Natural killer cell (primary cell): ENCODE results near the gene SMARCAL1. TPM values are rescaled to one million over a fixed set of nuclear protein-coding genes. Genes with fewer than 3 reads are reported as not detected.

Experiments used
- ATAC-seq, 3 donors: fragments of 150-1000 bp in 2 of 3; fragments of 200-7000 bp in 1 of 3; cut with Tn5 transposase; 1 replicate in 1 of 3; 2 replicates in 2 of 3; pipeline ENCODE4 v1.10.0; 2021; ENCODE audit warnings: mild to moderate bottlenecking in 2 of 3, moderate library complexity in 2 of 3
- DNase-seq, 2 donors: peaks; one replicate each; pipeline versions ENCODE4 v3.0.0 to v3.0.0-alpha.2; 2013 to 2021; ENCODE audit warnings: mixed read lengths in 1 of 2
- H3K27ac ChIP-seq: one replicate; pipeline ENCODE4 v1.5.1; 2013; ENCODE audit warnings: mild to moderate bottlenecking, low read length
- H3K27me3 ChIP-seq: one replicate; pipeline ENCODE4 v1.6.1; 2013; ENCODE audit warnings: low read length; ENCODE audit not compliant: control insufficient read depth, insufficient read depth
- H3K36me3 ChIP-seq: one replicate; pipeline ENCODE4 v1.6.1; 2013; ENCODE audit warnings: low read length; ENCODE audit not compliant: control insufficient read depth, insufficient read depth
- H3K4me1 ChIP-seq: one replicate; pipeline ENCODE4 v1.6.1; 2013; ENCODE audit warnings: low read length; ENCODE audit not compliant: control insufficient read depth, insufficient read depth
- H3K4me3 ChIP-seq: one replicate; pipeline ENCODE4 v1.5.1; 2013; ENCODE audit warnings: low read length
- H3K9me3 ChIP-seq: one replicate; pipeline ENCODE4 v1.6.1; 2013; ENCODE audit warnings: low read length; ENCODE audit not compliant: control insufficient read depth, insufficient read depth
- H3K27ac Mint-ChIP-seq, 2 donors: one replicate each; pipeline ENCODE4 v1.8.0; 2022; ENCODE audit warnings: mild to moderate bottlenecking in 2 of 2, mixed read lengths in 2 of 2, moderate library complexity in 1 of 2
- H3K27me3 Mint-ChIP-seq, 2 donors: one replicate each; pipeline ENCODE4 v1.8.0; 2022; ENCODE audit warnings: low read depth in 2 of 2, mixed read lengths in 2 of 2
- H3K36me3 Mint-ChIP-seq: one replicate; pipeline ENCODE4 v1.8.0; 2022; ENCODE audit warnings: mixed read lengths
- H3K4me1 Mint-ChIP-seq, 2 donors: one replicate each; pipeline ENCODE4 v1.8.0; 2022; ENCODE audit warnings: mixed read lengths in 2 of 2
- H3K4me3 Mint-ChIP-seq: one replicate; pipeline ENCODE4 v1.8.0; 2022; ENCODE audit warnings: mild to moderate bottlenecking, moderate library complexity, mixed read lengths
- H3K9me3 Mint-ChIP-seq, 2 donors: one replicate each; pipeline ENCODE4 v1.8.0; 2022; ENCODE audit warnings: mixed read lengths in 2 of 2
- WGBS: methylation state at CpG from one replicate; pipeline ENCODE4 v1.1.7; 2013; ENCODE audit warnings: missing lambda C conversion rate; ENCODE audit not compliant: insufficient coverage; 5-methylcytosine and 5-hydroxymethylcytosine counted together
- intact Hi-C: fragments of 100-400 bp; cut with micrococcal nuclease; formaldehyde crosslinking; loops from one replicate; pipeline ENCODE4 v1.14.2; 2022
- total RNA-seq, 4 donors: library from RNA; stranded (reverse); fragments of 120-200 nt in 1 of 4; gene quantifications; one replicate each; pipeline versions ENCODE4 v1.2.3 to v1.2.4, GENCODE V29; 2013 to 2022
- TF ChIP-seq, protein P1 (sequence below): fragments of 200-600 bp; IDR thresholded peaks from one replicate; pipeline ENCODE4 v1.8.0; 2022; ENCODE audit warnings: antibody characterized with exemption

SMARCAL1 gene
- total RNA-seq, 3 donors from 2014 or later (not counting 1 experiment from before 2014, with no cell fraction given): 18.7 to 25.6 (median 22.8) TPM

DNA sequence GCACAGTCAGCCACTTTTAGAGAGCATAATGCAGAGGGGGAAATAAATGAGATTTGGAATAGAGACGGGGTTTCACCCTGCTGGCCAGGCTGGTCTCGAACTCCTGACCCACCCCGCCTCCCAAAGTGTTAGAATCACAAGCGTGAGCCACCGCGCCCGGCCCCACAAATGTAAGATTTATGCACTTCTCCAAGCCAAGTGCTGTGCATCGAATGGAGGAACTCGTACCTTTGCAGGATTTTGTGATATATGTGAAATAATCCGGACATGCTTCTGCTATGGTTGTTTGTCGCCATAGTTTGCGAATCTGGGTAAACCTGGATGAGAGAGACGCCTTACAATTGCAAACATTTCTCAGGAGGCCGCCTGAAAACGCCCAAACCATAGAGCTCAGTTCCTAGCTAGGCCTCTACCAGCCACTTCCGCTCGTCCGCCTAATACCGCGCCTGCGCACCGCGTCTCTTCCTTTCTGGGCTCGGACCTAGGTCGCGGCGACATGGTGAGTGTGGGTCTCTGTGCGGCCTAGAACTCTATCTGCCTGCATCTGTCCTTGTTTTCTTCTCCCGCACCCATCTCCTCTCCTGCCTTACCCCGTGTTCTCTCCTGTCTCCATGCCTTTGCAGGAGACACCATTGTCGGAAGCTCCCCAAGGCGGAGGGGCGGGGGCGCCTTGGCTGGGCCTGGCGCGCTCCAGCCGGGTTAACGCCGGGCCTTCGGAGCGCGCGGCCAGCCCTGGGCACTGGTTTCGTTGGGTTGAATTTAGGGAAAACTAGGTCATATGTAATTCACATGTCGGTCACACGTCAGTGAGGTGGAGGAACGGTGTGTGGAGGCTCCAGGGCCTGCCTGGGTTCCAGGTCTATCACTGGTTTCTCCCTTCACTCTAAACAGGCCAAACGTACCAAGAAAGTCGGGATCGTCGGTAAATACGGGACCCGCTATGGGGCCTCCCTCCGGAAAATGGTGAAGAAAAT lies 86.4 kb downstream of the SMARCAL1 start, which contains the start of gene RPL37A:
Gene RPL37A, plus strand, starts transcription at position 466 of the 974 bp plus-strand sequence. Its CDS starts 31 bp downstream, at position 497.
- DNase-seq (peak; percentile 84 to 96), ATAC-seq (peak; percentile 96 to 97 (median 97))
- no peaks in the 10 kb centered on the region for H3K27me3 Mint-ChIP-seq
- WGBS: 1% methylated on average over 53 of the region's 54 CpGs
- intact Hi-C loops: loop anchor here (2.0 to 5.0 kb wide), 2 partner anchors 86 to 1686 kb away; partner anchors contain the start of gene SMARCAL1
- H3K4me3 Mint-ChIP-seq: peak within 1 kb of the TSS; percentile 96
- Histone ChIP-seq H3K36me3 (peaks cover 36% of the 10 kb centered on the region), H3K27ac (peak within 1 kb of the TSS; percentile 78), H3K27me3 (no peaks in the 10 kb centered on the region), H3K4me3 (peak within 1 kb of the TSS; percentile 89), H3K4me1 (peaks cover 19% of the 10 kb centered on the region), H3K9me3 (no peaks in the 10 kb centered on the region)
- H3K27ac Mint-ChIP-seq: peak within 1 kb of the TSS; percentile 92 to 98
- TF ChIP-seq, protein P1, sequence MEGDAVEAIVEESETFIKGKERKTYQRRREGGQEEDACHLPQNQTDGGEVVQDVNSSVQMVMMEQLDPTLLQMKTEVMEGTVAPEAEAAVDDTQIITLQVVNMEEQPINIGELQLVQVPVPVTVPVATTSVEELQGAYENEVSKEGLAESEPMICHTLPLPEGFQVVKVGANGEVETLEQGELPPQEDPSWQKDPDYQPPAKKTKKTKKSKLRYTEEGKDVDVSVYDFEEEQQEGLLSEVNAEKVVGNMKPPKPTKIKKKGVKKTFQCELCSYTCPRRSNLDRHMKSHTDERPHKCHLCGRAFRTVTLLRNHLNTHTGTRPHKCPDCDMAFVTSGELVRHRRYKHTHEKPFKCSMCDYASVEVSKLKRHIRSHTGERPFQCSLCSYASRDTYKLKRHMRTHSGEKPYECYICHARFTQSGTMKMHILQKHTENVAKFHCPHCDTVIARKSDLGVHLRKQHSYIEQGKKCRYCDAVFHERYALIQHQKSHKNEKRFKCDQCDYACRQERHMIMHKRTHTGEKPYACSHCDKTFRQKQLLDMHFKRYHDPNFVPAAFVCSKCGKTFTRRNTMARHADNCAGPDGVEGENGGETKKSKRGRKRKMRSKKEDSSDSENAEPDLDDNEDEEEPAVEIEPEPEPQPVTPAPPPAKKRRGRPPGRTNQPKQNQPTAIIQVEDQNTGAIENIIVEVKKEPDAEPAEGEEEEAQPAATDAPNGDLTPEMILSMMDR: no peak
- no peaks in the 10 kb centered on the region for H3K9me3 Mint-ChIP-seq
- peaks cover 40 to 51% of the 10 kb centered on the region in 2 donors for H3K4me1 Mint-ChIP-seq
- peaks cover 28% of the 10 kb centered on the region for H3K36me3 Mint-ChIP-seq

DNA sequence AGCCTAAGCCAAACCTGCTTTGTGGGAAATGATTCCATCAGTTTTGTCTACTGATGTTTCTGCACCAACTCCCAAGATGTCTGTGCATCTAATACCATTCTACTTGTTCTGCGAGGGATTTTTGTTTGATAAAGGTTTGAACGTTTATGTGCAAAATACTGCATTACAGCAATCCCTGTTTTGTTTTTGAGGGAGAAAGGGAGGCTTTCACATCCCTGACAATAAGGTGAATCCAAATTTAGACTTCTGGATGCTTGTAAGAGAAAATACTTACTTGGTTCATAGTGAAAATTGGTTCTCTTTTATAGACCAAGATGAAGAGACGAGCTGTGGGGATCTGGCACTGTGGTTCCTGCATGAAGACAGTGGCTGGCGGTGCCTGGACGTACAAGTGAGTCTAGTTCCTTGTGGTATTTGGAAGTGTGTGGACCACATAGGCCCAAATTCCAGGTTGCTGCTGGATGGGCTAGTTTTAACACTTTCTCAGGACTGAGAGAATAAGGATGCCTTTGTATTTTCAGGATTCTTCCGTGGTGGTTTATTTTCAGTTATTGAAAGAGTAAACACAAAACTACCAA lies 87.4 kb downstream of the SMARCAL1 start:
- DNase-seq (peak in 1 of 2 donors; percentile 15), ATAC-seq (no peak)
- no peaks in the 10 kb centered on the region for H3K27me3 ChIP-seq
- H3K27ac ChIP-seq: peak overlapping the region; percentile 78
- peak overlapping the region; percentile 89 for H3K4me3 ChIP-seq
- no peaks in the 10 kb centered on the region for H3K9me3 ChIP-seq
- H3K27me3 Mint-ChIP-seq: no peaks in the 10 kb centered on the region
- H3K36me3 ChIP-seq: peaks cover 44% of the 10 kb centered on the region
- TF ChIP-seq, protein P1: no peak
- peak overlapping the region; percentile 92 to 98 for H3K27ac Mint-ChIP-seq
- H3K4me3 Mint-ChIP-seq: peak overlapping the region; percentile 96
- no peaks in the 10 kb centered on the region for H3K9me3 Mint-ChIP-seq
- H3K36me3 Mint-ChIP-seq: peaks cover 28% of the 10 kb centered on the region
- H3K4me1 Mint-ChIP-seq: peaks cover 48 to 61% of the 10 kb centered on the region in 2 donors
- WGBS: 26% methylated on average over 4 of the region's 6 CpGs
- intact Hi-C loops: loop anchor here (2.0 to 5.0 kb wide), 2 partner anchors 87 to 1687 kb away; partner anchors contain the start of gene SMARCAL1
- peaks cover 19% of the 10 kb centered on the region for H3K4me1 ChIP-seq

- H3K4me3 ChIP-seq: no peak overlapping the region
- no peak for ATAC-seq
- Mint-ChIP-seq H3K36me3 (peaks cover 28% of the 10 kb centered on the region), H3K27me3 (no peaks in the 10 kb centered on the region), H3K4me3 (peak overlapping the region; percentile 96), H3K27ac (peak overlapping the region; percentile 92 to 98), H3K4me1 (peaks cover 48 to 61% of the 10 kb centered on the region in 2 donors), H3K9me3 (no peaks in the 10 kb centered on the region)
- 90% methylated on average over 2 of the region's 2 CpGs for WGBS
- peaks cover 19% of the 10 kb centered on the region for H3K4me1 ChIP-seq
- TF ChIP-seq, protein P1: no peak
- intact Hi-C loops: no loop called here
- no peak overlapping the region for H3K27ac ChIP-seq
- no peaks in the 10 kb centered on the region for H3K9me3 ChIP-seq
- peaks cover 46% of the 10 kb centered on the region for H3K36me3 ChIP-seq
- H3K27me3 ChIP-seq: no peaks in the 10 kb centered on the region
- DNase-seq: no peak
Measured at GRCh38 chr2:216500572-216500971, 88.3 kb downstream of the SMARCAL1 start.
